ENCODE data around the gene SHISA7.
A peak's percentile ranks its signal among the peaks of the same experiment; 100 is the strongest.

Gene SHISA7

GRCh38 chr19:55488986-55489710 is 46.0 kb upstream of the SHISA7 start:
- TF ChIP-seq CTCF (conservative IDR thresholded peaks at IDR 0.05; ENCODE audit: control insufficient read depth, insufficient read depth, low read depth, low read length) = no peak
- DNase-seq (ENCODE audit: low read depth) = peak; percentile 30
- H3K4me3 ChIP-seq (ENCODE audit: control insufficient read depth, low read depth, low read length) = no peak overlapping the region

- peak within 1 kb of the TSS; percentile 37 for H3K4me3 ChIP-seq (ENCODE audit: control insufficient read depth, low read depth, low read length)
- no peak for TF ChIP-seq CTCF (conservative IDR thresholded peaks at IDR 0.05; ENCODE audit: control insufficient read depth, insufficient read depth, low read depth, low read length)
- peak; percentile 70 for DNase-seq (ENCODE audit: low read depth)
Measured at GRCh38 chr19:55487924-55488687, 45.0 kb upstream of the SHISA7 start, which contains the start of gene SSC5D. SSC5D (plus strand) TSS chr19:55488436; CDS start chr19:55488590, 154 bp downstream.

GRCh38 chr19:55486971-55487923 is 44.1 kb upstream of the SHISA7 start:
- TF ChIP-seq CTCF (conservative IDR thresholded peaks at IDR 0.05; ENCODE audit: control insufficient read depth, insufficient read depth, low read depth, low read length) = no peak
- peak; percentile 98 for DNase-seq (ENCODE audit: low read depth)
- H3K4me3 ChIP-seq (ENCODE audit: control insufficient read depth, low read depth, low read length) = peak overlapping the region; percentile 26

GRCh38 chr19:55486043-55486970 is 43.2 kb upstream of the SHISA7 start:
- DNase-seq (ENCODE audit: low read depth) = peak; percentile 61
- TF ChIP-seq CTCF (conservative IDR thresholded peaks at IDR 0.05; ENCODE audit: control insufficient read depth, insufficient read depth, low read depth, low read length) = peak; percentile 46
- H3K4me3 ChIP-seq (ENCODE audit: control insufficient read depth, low read depth, low read length) = peak overlapping the region; percentile 60

GRCh38 chr19:55485439-55486011 is 42.4 kb upstream of the SHISA7 start:
- no peak for DNase-seq (ENCODE audit: low read depth)
- H3K4me3 ChIP-seq (ENCODE audit: control insufficient read depth, low read depth, low read length) = peak overlapping the region; percentile 60
- TF ChIP-seq CTCF (conservative IDR thresholded peaks at IDR 0.05; ENCODE audit: control insufficient read depth, insufficient read depth, low read depth, low read length) = no peak

Measured in fibroblast of mammary gland (primary cell).